Panc1 (cell line): ENCODE results near the gene ARMS2. TPM values are rescaled to one million over a fixed set of nuclear protein-coding genes. Genes with fewer than 3 reads are reported as not detected.

Source experiments
- ATAC-seq: fragments of 200-7000 bp; cut with Tn5 transposase; 2 replicates; pipeline ENCODE4 v1.9.1; 2020; ENCODE audit warnings: mild to moderate bottlenecking, moderate library complexity
- BruUV-seq: library from RNA; stranded (reverse); fragments of 400-500 nt; replicated peaks from 2 replicates; lab custom pipeline; 2021; lab: Mats Ljungman, UMichigan
- CTCF ChIA-PET: fragments of 300-600 bp; sonication (Branson Sonifier 250); formaldehyde crosslinking; loops from one replicate; lab custom pipeline; 2022; ENCODE audit warnings: antibody characterized with exemption; lab: Charles Lee
- POLR2A ChIA-PET: fragments of 300-600 bp; sonication (Branson Sonifier 250); formaldehyde crosslinking; loops from one replicate; lab custom pipeline; 2022; ENCODE audit warnings: antibody characterized with exemption; lab: Charles Lee
- DNase-seq: peaks from one replicate; pipeline ENCODE4 v3.0.0-alpha.2; 2010; ENCODE audit warnings: low read depth, low spot score
- H3K27ac ChIP-seq: 2 replicates; pipeline ENCODE4 v1.5.1; 2011; ENCODE audit warnings: mild to moderate bottlenecking, low read length, inconsistent platforms
- H3K27me3 ChIP-seq: fragments of 200-500 bp; sonication (Bioruptor generic); 2 replicates; pipeline ENCODE4 v1.6.0; 2014; ENCODE audit warnings: low read length, inconsistent platforms; ENCODE audit not compliant: control insufficient read depth, insufficient read depth
- H3K36me3 ChIP-seq: fragments of 200-500 bp; sonication (Bioruptor generic); 2 replicates; pipeline ENCODE4 v1.5.1; 2014; ENCODE audit warnings: inconsistent platforms, mild to moderate bottlenecking, low read length, moderate library complexity; ENCODE audit not compliant: control insufficient read depth, insufficient read depth
- H3K4me1 ChIP-seq: 2 replicates; pipeline ENCODE4 v1.5.1; 2011; ENCODE audit warnings: inconsistent platforms, mild to moderate bottlenecking, low read length, moderate library complexity; ENCODE audit not compliant: control insufficient read depth, insufficient read depth
- H3K4me3 ChIP-seq, 2 experiments: 2 replicates each; pipeline ENCODE4 v1.5.1; 2011 to 2012; ENCODE audit warnings: low read depth in 2 of 2, low read length in 2 of 2, mild to moderate bottlenecking in 2 of 2, inconsistent platforms in 1 of 2, moderate library complexity in 1 of 2
- H3K9me3 ChIP-seq: fragments of 200-500 bp; sonication (Bioruptor generic); 2 replicates; pipeline ENCODE4 v1.5.1; 2014; ENCODE audit warnings: low read depth, mild to moderate bottlenecking, inconsistent platforms, low read length, moderate library complexity; ENCODE audit not compliant: control insufficient read depth, insufficient read depth
- POLR2AphosphoS5 ChIP-seq: IDR thresholded peaks from 2 replicates; pipeline ENCODE4 v1.6.1; 2012; ENCODE audit warnings: mild to moderate bottlenecking, low read depth, low read length, moderate library complexity
- SIN3A ChIP-seq: IDR thresholded peaks from 2 replicates; pipeline ENCODE4 v1.6.1; 2012; ENCODE audit warnings: low read depth, mild to moderate bottlenecking, low read length, moderate library complexity, borderline replicate concordance; ENCODE audit not compliant: insufficient read depth
- TCF7L2 ChIP-seq: IDR thresholded peaks from 2 replicates; pipeline ENCODE4 v1.6.1; 2011; ENCODE audit warnings: mild to moderate bottlenecking, low read depth, low read length, inconsistent platforms
- in situ Hi-C: cut with HindIII; loops from 2 replicates; pipeline ENCODE4 v1.10.0; 2016; ENCODE audit warnings: low sequenced_read_pairs, low pct_unique_long_range_greater_than_20kb
- intact Hi-C: fragments of 100-400 bp; cut with micrococcal nuclease; formaldehyde crosslinking; loops from one replicate; pipeline ENCODE4 v1.10.0; 2022; ENCODE audit not compliant: unreplicated experiment
- total RNA-seq: library from RNA; stranded (reverse); gene quantifications from one replicate; pipeline ENCODE4 v1.2.1, GENCODE V29; 2021; ENCODE audit not compliant: unreplicated experiment
- TF ChIP-seq, protein P1 (sequence below): fragments of 450-650 bp; IDR thresholded peaks from 2 replicates; pipeline ENCODE4 v1.5.1; 2017; ENCODE audit warnings: mild to moderate bottlenecking
- TF ChIP-seq, protein P2 (sequence below), 2 experiments: IDR thresholded peaks; 2 replicates each; pipeline ENCODE4 v1.6.1; 2011 to 2012; ENCODE audit warnings: low read depth in 2 of 2, control low read depth in 1 of 2, low read length in 1 of 2, mild to moderate bottlenecking in 1 of 2, moderate library complexity in 1 of 2; ENCODE audit not compliant: insufficient read depth in 1 of 2

ARMS2 gene
- total RNA-seq, 1 experiment from 2014 or later: not detected

- ChIA-PET CTCF (no interaction called here), POLR2A (interaction anchor here (0.6 kb wide), 2 partner anchors 30 to 114 kb away, joined by 4 to 5 read pairs; no protein-coding TSS in a partner anchor)
- BruUV-seq: no TSS peak
- ATAC-seq (no peak), DNase-seq (no peak)
- peaks cover 66% of the 10 kb centered on the region for H3K36me3 ChIP-seq
- in situ Hi-C loops (no loop called here), intact Hi-C loops (no loop called here)
- no peaks in the 10 kb centered on the region for H3K27me3 ChIP-seq
- H3K9me3 ChIP-seq: no peaks in the 10 kb centered on the region
- H3K27ac ChIP-seq: no peak overlapping the region
- TF ChIP-seq, protein P1, sequence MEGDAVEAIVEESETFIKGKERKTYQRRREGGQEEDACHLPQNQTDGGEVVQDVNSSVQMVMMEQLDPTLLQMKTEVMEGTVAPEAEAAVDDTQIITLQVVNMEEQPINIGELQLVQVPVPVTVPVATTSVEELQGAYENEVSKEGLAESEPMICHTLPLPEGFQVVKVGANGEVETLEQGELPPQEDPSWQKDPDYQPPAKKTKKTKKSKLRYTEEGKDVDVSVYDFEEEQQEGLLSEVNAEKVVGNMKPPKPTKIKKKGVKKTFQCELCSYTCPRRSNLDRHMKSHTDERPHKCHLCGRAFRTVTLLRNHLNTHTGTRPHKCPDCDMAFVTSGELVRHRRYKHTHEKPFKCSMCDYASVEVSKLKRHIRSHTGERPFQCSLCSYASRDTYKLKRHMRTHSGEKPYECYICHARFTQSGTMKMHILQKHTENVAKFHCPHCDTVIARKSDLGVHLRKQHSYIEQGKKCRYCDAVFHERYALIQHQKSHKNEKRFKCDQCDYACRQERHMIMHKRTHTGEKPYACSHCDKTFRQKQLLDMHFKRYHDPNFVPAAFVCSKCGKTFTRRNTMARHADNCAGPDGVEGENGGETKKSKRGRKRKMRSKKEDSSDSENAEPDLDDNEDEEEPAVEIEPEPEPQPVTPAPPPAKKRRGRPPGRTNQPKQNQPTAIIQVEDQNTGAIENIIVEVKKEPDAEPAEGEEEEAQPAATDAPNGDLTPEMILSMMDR: no peak
- no peak for TF ChIP-seq TCF7L2
- TF ChIP-seq, protein P2, sequence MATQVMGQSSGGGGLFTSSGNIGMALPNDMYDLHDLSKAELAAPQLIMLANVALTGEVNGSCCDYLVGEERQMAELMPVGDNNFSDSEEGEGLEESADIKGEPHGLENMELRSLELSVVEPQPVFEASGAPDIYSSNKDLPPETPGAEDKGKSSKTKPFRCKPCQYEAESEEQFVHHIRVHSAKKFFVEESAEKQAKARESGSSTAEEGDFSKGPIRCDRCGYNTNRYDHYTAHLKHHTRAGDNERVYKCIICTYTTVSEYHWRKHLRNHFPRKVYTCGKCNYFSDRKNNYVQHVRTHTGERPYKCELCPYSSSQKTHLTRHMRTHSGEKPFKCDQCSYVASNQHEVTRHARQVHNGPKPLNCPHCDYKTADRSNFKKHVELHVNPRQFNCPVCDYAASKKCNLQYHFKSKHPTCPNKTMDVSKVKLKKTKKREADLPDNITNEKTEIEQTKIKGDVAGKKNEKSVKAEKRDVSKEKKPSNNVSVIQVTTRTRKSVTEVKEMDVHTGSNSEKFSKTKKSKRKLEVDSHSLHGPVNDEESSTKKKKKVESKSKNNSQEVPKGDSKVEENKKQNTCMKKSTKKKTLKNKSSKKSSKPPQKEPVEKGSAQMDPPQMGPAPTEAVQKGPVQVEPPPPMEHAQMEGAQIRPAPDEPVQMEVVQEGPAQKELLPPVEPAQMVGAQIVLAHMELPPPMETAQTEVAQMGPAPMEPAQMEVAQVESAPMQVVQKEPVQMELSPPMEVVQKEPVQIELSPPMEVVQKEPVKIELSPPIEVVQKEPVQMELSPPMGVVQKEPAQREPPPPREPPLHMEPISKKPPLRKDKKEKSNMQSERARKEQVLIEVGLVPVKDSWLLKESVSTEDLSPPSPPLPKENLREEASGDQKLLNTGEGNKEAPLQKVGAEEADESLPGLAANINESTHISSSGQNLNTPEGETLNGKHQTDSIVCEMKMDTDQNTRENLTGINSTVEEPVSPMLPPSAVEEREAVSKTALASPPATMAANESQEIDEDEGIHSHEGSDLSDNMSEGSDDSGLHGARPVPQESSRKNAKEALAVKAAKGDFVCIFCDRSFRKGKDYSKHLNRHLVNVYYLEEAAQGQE (IDR thresholded peaks at IDR 0.05; ENCODE audit: insufficient read depth in 1 of 2, low read depth in 2 of 2, low read length in 1 of 2): no peak
- no peak for TF ChIP-seq SIN3A
- TF ChIP-seq POLR2AphosphoS5: no peak
- no peak overlapping the region for H3K4me3 ChIP-seq
- H3K4me1 ChIP-seq: no peaks in the 10 kb centered on the region
Measured at GRCh38 chr10:122413327-122413726, 41.1 kb upstream of the ARMS2 start.

GRCh38 chr10:122417667-122418066 lies 36.8 kb upstream of the ARMS2 start:
- Histone ChIP-seq H3K27ac (no peak overlapping the region), H3K27me3 (no peaks in the 10 kb centered on the region), H3K4me1 (no peaks in the 10 kb centered on the region), H3K4me3 (no peak overlapping the region), H3K9me3 (no peaks in the 10 kb centered on the region), H3K36me3 (peaks cover 69% of the 10 kb centered on the region)
- BruUV-seq: no TSS peak
- ChIA-PET CTCF (no interaction called here), POLR2A (no interaction called here)
- intact Hi-C loops: no loop called here
- in situ Hi-C loops: no loop called here
- TF ChIP-seq, protein P1: no peak
- TF ChIP-seq TCF7L2: no peak
- TF ChIP-seq, protein P2 (IDR thresholded peaks at IDR 0.05; ENCODE audit: insufficient read depth in 1 of 2, low read depth in 2 of 2, low read length in 1 of 2): no peak
- no peak for TF ChIP-seq POLR2AphosphoS5
- TF ChIP-seq SIN3A: no peak
- DNase-seq: no peak
- no peak for ATAC-seq
